ENCODE data around the gene ARHGAP44.

The ARHGAP44 gene

GRCh38 chr17:12789075-12789480 is 220 bp upstream of the ARHGAP44 start:
- no peak overlapping the region for H3K27ac ChIP-seq (ENCODE audit: low read length)

DNA sequence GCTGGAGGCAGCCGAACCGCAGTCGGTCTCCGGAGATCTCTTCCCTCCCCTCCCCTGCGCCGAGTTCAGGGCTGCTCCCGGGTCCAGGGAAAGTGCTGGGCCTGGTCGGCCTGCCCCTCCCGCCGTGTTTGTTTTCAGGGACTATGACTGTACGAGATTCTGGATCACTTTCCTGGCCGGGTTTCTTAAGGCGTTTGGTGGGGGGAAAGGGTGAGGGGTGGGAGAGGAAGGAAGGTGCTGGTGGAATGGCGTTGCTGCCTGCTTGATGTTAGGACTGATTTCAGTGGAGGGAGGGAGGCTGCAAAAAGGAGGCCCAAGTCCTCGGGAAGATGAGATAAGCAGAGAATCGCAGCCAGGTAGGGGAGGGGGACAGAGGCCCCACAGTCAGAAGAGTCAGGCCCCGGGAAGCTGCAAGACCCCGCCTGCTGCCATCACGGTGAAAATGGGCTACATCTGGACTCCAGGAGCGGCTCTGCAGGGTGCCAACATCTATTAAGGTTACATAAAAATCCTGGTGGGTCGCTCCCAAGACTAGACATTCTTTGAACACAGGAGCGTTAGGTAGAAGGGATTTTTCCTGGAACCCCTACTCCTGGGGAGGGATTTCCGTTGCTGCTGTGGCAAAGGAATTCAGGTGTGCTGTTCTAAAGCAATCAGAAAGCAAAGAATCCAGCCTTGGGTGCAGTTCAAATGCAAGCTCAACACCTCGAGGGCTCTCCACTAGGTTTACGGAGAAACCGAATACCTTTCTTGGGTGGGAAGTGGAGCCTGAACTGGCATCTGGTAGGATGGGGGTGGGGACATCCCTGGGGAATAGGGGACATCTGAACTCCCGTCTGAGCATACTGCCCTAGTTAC is 1.2 kb downstream of the ARHGAP44 start:
- peaks cover 8% of the 10 kb centered on the region for H3K27me3 ChIP-seq (ENCODE audit: control insufficient read depth, insufficient read depth, low read length)
- H3K36me3 ChIP-seq (ENCODE audit: control insufficient read depth, low read depth, low read length): no peaks in the 10 kb centered on the region
- no peak overlapping the region for H3K27ac ChIP-seq (ENCODE audit: low read length)
- H3K4me1 ChIP-seq (ENCODE audit: control insufficient read depth, low read depth, low read length): peaks cover 8% of the 10 kb centered on the region
- peak overlapping the region; percentile 58 for H3K4me3 ChIP-seq (ENCODE audit: low read length)
- H3K9me3 ChIP-seq (ENCODE audit: control insufficient read depth, low read depth, low read length): no peaks in the 10 kb centered on the region
- H3K9ac ChIP-seq (ENCODE audit: low read length): peak overlapping the region; percentile 15

More at GRCh38 chr17:12789075-12789480, 220 bp upstream of the ARHGAP44 start:
- peaks cover 8% of the 10 kb centered on the region for H3K27me3 ChIP-seq (ENCODE audit: control insufficient read depth, insufficient read depth, low read length)
- H3K4me1 ChIP-seq (ENCODE audit: control insufficient read depth, low read depth, low read length): peaks cover 8% of the 10 kb centered on the region
- H3K9ac ChIP-seq (ENCODE audit: low read length): peak overlapping the region; percentile 15
- H3K4me3 ChIP-seq (ENCODE audit: low read length): peak overlapping the region; percentile 58
- H3K9me3 ChIP-seq (ENCODE audit: control insufficient read depth, low read depth, low read length): no peaks in the 10 kb centered on the region
- no peaks in the 10 kb centered on the region for H3K36me3 ChIP-seq (ENCODE audit: control insufficient read depth, low read depth, low read length)

DNA sequence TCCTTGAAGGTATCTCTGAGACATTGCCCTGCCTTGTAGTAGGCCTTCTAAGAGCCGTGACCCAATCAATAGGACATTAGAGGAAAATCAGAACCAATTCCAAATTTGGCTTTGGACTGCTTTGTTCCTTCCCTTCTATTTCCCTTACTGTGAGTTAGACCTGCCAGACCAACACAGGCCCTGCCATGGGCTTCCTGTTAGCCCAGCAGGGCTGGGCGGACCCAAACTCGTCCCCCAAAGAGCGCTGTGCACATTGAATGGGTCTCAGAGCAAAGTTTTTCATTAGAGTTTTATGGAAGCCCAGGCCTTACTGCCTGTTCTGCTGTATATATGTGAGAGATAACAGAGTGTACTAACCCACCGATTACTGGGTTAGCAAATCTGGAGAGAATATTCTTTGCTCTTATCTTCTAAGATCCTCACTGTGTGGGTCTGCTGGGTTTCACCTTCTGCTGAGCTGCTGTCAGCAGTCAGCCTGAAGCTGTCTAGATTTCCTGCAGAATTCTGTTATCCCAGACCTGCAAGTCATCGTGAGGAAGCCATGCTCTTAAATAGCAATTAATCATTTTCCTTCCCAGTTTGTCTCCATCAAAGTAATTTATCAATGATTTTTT is 5.7 kb downstream of the ARHGAP44 start:
- no peaks in the 10 kb centered on the region for H3K9me3 ChIP-seq (ENCODE audit: control insufficient read depth, low read depth, low read length)
- no peak overlapping the region for H3K9ac ChIP-seq (ENCODE audit: low read length)
- H3K27me3 ChIP-seq (ENCODE audit: control insufficient read depth, insufficient read depth, low read length): no peaks in the 10 kb centered on the region
- H3K27ac ChIP-seq (ENCODE audit: low read length): no peak overlapping the region
- H3K4me3 ChIP-seq (ENCODE audit: low read length): no peak overlapping the region
- no peaks in the 10 kb centered on the region for H3K36me3 ChIP-seq (ENCODE audit: control insufficient read depth, low read depth, low read length)
- H3K4me1 ChIP-seq (ENCODE audit: control insufficient read depth, low read depth, low read length): peaks cover 8% of the 10 kb centered on the region

DNA sequence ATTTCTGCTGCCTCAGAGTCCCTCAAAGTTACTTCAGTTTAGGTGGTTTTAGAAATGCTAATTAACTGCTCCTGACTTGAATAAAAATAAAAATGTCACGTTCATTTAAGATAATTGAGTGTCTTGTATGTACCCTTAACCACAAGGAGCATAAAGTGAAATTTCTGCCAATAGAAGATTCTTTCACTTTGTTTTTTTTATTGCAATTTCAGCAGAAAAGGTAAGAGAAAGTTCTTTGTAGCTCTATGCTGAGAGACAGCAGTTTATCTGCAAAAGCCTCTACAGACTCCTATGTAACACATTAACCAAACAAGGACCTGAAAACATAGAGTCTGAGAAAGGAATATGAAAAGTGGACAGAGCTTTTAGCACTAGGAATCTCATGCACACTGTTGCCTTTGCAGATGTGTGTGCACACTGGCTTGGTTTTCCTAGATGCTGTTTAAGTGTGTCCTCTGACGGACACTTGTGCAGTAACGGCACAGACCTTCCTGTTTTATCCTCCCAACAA is 11.6 kb downstream of the ARHGAP44 start:
- Histone ChIP-seq H3K4me3 (ENCODE audit: low read length) (no peak overlapping the region), H3K36me3 (ENCODE audit: control insufficient read depth, low read depth, low read length) (no peaks in the 10 kb centered on the region), H3K27me3 (ENCODE audit: control insufficient read depth, insufficient read depth, low read length) (no peaks in the 10 kb centered on the region), H3K9ac (ENCODE audit: low read length) (no peak overlapping the region), H3K27ac (ENCODE audit: low read length) (no peak overlapping the region), H3K9me3 (ENCODE audit: control insufficient read depth, low read depth, low read length) (no peaks in the 10 kb centered on the region), H3K4me1 (ENCODE audit: control insufficient read depth, low read depth, low read length) (no peaks in the 10 kb centered on the region)

DNA sequence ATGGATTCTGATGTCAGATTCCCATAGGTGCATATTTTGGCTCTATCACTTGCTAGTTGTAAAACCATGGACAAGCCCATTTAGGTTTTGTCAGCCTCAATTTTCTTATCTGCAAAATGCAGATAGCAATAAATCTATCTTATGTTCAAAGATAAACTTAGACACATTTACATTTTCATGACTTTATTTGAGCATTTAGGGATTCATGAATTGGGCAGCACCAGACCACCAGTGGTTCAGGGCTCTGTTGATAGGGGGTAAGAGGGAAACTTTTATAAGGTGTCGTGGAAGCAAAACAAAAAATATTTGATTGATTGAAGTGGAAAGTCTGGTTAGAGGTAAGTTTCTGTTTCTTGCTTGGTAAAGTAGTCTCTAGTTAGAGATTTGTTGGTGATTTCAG is 17.3 kb downstream of the ARHGAP44 start:
- no peaks in the 10 kb centered on the region for H3K27me3 ChIP-seq (ENCODE audit: control insufficient read depth, insufficient read depth, low read length)
- H3K4me3 ChIP-seq (ENCODE audit: low read length): no peak overlapping the region
- no peaks in the 10 kb centered on the region for H3K36me3 ChIP-seq (ENCODE audit: control insufficient read depth, low read depth, low read length)
- peaks cover 7% of the 10 kb centered on the region for H3K9me3 ChIP-seq (ENCODE audit: control insufficient read depth, low read depth, low read length)
- no peaks in the 10 kb centered on the region for H3K4me1 ChIP-seq (ENCODE audit: control insufficient read depth, low read depth, low read length)
- no peak overlapping the region for H3K27ac ChIP-seq (ENCODE audit: low read length)
- no peak overlapping the region for H3K9ac ChIP-seq (ENCODE audit: low read length)

GRCh38 chr17:12808723-12809122 is 19.4 kb downstream of the ARHGAP44 start:
- no peaks in the 10 kb centered on the region for H3K27me3 ChIP-seq (ENCODE audit: control insufficient read depth, insufficient read depth, low read length)
- no peak overlapping the region for H3K27ac ChIP-seq (ENCODE audit: low read length)
- H3K36me3 ChIP-seq (ENCODE audit: control insufficient read depth, low read depth, low read length): no peaks in the 10 kb centered on the region
- peaks cover 7% of the 10 kb centered on the region for H3K9me3 ChIP-seq (ENCODE audit: control insufficient read depth, low read depth, low read length)
- H3K4me1 ChIP-seq (ENCODE audit: control insufficient read depth, low read depth, low read length): no peaks in the 10 kb centered on the region
- no peak overlapping the region for H3K4me3 ChIP-seq (ENCODE audit: low read length)
- no peak overlapping the region for H3K9ac ChIP-seq (ENCODE audit: low read length)

DNA sequence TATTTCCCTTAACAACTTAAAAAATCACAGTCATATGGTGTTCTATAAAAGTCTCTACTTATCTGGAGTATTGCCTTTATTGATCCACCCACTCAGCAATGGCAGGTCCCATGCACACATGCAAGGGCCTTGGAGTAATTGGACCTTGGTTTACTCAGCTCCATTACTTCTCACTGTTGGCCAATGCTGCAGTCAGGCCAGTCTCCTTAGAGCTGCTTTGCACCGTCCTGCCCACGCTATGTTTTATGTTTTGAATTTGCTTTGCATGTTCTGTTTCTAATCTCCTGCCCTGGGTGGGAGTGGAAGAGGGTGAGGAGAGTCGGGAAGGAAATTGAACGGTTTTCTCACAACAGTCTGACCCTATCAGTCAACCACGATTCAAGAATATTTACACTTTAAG is 23.6 kb downstream of the ARHGAP44 start:
- Histone ChIP-seq H3K9ac (ENCODE audit: low read length) (no peak overlapping the region), H3K27ac (ENCODE audit: low read length) (no peak overlapping the region), H3K9me3 (ENCODE audit: control insufficient read depth, low read depth, low read length) (peaks cover 6% of the 10 kb centered on the region), H3K27me3 (ENCODE audit: control insufficient read depth, insufficient read depth, low read length) (no peaks in the 10 kb centered on the region), H3K4me3 (ENCODE audit: low read length) (no peak overlapping the region), H3K36me3 (ENCODE audit: control insufficient read depth, low read depth, low read length) (no peaks in the 10 kb centered on the region), H3K4me1 (ENCODE audit: control insufficient read depth, low read depth, low read length) (no peaks in the 10 kb centered on the region)

GRCh38 chr17:12813664-12814063 is 24.4 kb downstream of the ARHGAP44 start:
- Histone ChIP-seq H3K4me1 (ENCODE audit: control insufficient read depth, low read depth, low read length) (no peaks in the 10 kb centered on the region), H3K27me3 (ENCODE audit: control insufficient read depth, insufficient read depth, low read length) (no peaks in the 10 kb centered on the region), H3K9me3 (ENCODE audit: control insufficient read depth, low read depth, low read length) (peaks cover 3% of the 10 kb centered on the region), H3K36me3 (ENCODE audit: control insufficient read depth, low read depth, low read length) (no peaks in the 10 kb centered on the region), H3K27ac (ENCODE audit: low read length) (no peak overlapping the region), H3K4me3 (ENCODE audit: low read length) (no peak overlapping the region), H3K9ac (ENCODE audit: low read length) (no peak overlapping the region)

DNA sequence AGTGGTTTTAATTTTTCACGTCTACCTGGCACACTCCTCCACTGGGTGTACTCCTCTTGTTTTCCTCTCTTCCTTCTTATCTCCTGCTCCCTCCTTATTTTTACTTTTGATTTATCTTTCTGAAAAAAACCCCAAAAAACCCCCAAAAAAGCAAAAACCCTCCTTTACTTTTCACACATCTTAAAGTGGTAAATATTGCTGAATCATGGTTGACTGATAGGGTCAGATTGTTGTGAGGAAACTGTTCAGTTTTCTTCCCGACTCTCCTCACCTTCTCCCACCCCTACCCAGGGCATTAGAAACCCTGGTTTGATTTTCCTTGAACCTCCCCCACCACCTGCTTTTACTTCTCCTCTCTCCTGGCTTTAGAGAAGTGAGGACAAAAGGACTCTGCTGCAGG is 25.4 kb downstream of the ARHGAP44 start:
- H3K4me3 ChIP-seq (ENCODE audit: low read length): no peak overlapping the region
- H3K27me3 ChIP-seq (ENCODE audit: control insufficient read depth, insufficient read depth, low read length): no peaks in the 10 kb centered on the region
- no peaks in the 10 kb centered on the region for H3K36me3 ChIP-seq (ENCODE audit: control insufficient read depth, low read depth, low read length)
- no peak overlapping the region for H3K9ac ChIP-seq (ENCODE audit: low read length)
- no peak overlapping the region for H3K27ac ChIP-seq (ENCODE audit: low read length)
- H3K9me3 ChIP-seq (ENCODE audit: control insufficient read depth, low read depth, low read length): no peaks in the 10 kb centered on the region
- H3K4me1 ChIP-seq (ENCODE audit: control insufficient read depth, low read depth, low read length): no peaks in the 10 kb centered on the region

DNA sequence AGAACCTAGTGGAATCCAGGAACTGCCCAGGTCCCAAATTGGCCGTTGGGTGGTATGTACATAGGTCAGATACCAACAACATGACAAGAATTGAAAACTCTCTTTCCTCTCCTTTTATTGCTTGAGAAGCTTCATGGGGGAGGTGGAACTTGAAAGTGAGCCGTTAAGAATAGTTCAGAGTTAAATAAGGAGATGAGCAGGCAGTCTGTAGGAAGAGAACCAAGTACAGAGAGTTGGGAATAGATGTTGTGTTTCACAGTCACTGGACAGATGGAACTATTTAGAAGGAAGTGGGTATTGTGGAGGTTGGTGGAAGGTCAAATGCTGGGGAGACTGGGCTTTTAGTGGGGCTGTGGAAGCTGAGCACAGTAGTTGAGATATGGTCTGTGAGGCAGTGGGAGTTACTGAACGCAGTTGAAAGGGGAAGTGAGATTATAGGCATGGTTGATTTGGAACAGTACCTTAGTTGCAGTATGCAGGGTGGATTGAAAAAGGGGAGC is 26.4 kb downstream of the ARHGAP44 start:
- Histone ChIP-seq H3K27me3 (ENCODE audit: control insufficient read depth, insufficient read depth, low read length) (no peaks in the 10 kb centered on the region), H3K4me1 (ENCODE audit: control insufficient read depth, low read depth, low read length) (no peaks in the 10 kb centered on the region), H3K9ac (ENCODE audit: low read length) (no peak overlapping the region), H3K36me3 (ENCODE audit: control insufficient read depth, low read depth, low read length) (no peaks in the 10 kb centered on the region), H3K9me3 (ENCODE audit: control insufficient read depth, low read depth, low read length) (no peaks in the 10 kb centered on the region), H3K27ac (ENCODE audit: low read length) (no peak overlapping the region), H3K4me3 (ENCODE audit: low read length) (no peak overlapping the region)

- Histone ChIP-seq H3K36me3 (ENCODE audit: control insufficient read depth, low read depth, low read length) (no peaks in the 10 kb centered on the region), H3K27ac (ENCODE audit: low read length) (no peak overlapping the region), H3K9ac (ENCODE audit: low read length) (no peak overlapping the region), H3K27me3 (ENCODE audit: control insufficient read depth, insufficient read depth, low read length) (no peaks in the 10 kb centered on the region), H3K9me3 (ENCODE audit: control insufficient read depth, low read depth, low read length) (no peaks in the 10 kb centered on the region), H3K4me3 (ENCODE audit: low read length) (no peak overlapping the region), H3K4me1 (ENCODE audit: control insufficient read depth, low read depth, low read length) (no peaks in the 10 kb centered on the region)
Measured at GRCh38 chr17:12821376-12821940, 32.2 kb downstream of the ARHGAP44 start.

Measured in iPS-18a (cell line).